H1 (cell line): ENCODE data around the gene ZNF462. TPM values are rescaled to one million over a fixed set of nuclear protein-coding genes. Genes with fewer than 3 reads are reported as not detected.

Source experiments
- CTCF ChIA-PET: fragments of 300-600 bp; sonication (Branson Sonifier 250); formaldehyde crosslinking; loops from one replicate; lab custom pipeline; 2021; ENCODE audit not compliant: partially characterized antibody; lab: Charles Lee
- POLR2A ChIA-PET: fragments of 300-600 bp; sonication (Branson Sonifier 250); formaldehyde crosslinking; loops from one replicate; lab custom pipeline; 2021; ENCODE audit warnings: inconsistent platforms; ENCODE audit not compliant: partially characterized antibody; lab: Charles Lee
- DNase-seq, 2 experiments: peaks; one replicate each; pipeline versions ENCODE4 v3.0.0 to v3.0.0-alpha.2; 2010 to 2022; ENCODE audit warnings: low spot score in 2 of 2, low read depth in 1 of 2, mixed read lengths in 1 of 2
- FAIRE-seq: peaks from 2 replicates; lab custom pipeline; 2011; peaks lifted over from hg19 to GRCh38; lab: Jason Lieb, UNC
- H2AFZ ChIP-seq: 2 replicates; pipeline ENCODE4 v1.8.1; 2012; ENCODE audit warnings: low read length, inconsistent platforms
- H2AK5ac ChIP-seq: 2 replicates; pipeline ENCODE4 v1.6.1; 2013; ENCODE audit warnings: low read depth, low read length
- H2BK120ac ChIP-seq: replicated peaks from 2 replicates; pipeline ENCODE3; 2013; ENCODE audit warnings: low read depth, low read length, inconsistent platforms
- H2BK12ac ChIP-seq: 2 replicates; pipeline ENCODE4 v1.6.1; 2013; ENCODE audit warnings: low read depth, low read length
- H2BK15ac ChIP-seq: 2 replicates; pipeline ENCODE4 v1.6.1; 2013; ENCODE audit warnings: low read length
- H2BK20ac ChIP-seq: 2 replicates; pipeline ENCODE4 v1.6.1; 2013; ENCODE audit warnings: low read length
- H2BK5ac ChIP-seq: 2 replicates; pipeline ENCODE4 v1.6.1; 2013; ENCODE audit warnings: low read depth, low read length
- H3K14ac ChIP-seq: 2 replicates; pipeline ENCODE4 v1.6.1; 2013; ENCODE audit warnings: inconsistent platforms; ENCODE audit not compliant: insufficient read length
- H3K18ac ChIP-seq: 2 replicates; pipeline ENCODE4 v1.6.1; 2013; ENCODE audit warnings: low read length; ENCODE audit errors: extremely low read depth
- H3K23ac ChIP-seq: 2 replicates; pipeline ENCODE4 v1.6.1; 2013; ENCODE audit warnings: inconsistent platforms; ENCODE audit not compliant: insufficient read length
- H3K23me2 ChIP-seq: 2 replicates; pipeline ENCODE4 v1.6.1; 2013; ENCODE audit warnings: low read depth, low read length
- H3K27ac ChIP-seq: 2 replicates; pipeline ENCODE4 v1.6.1; 2011; ENCODE audit warnings: low read depth, low read length, inconsistent platforms
- H3K27me3 ChIP-seq, 4 experiments: replicated peaks in 1 of 4; 1 replicate in 1 of 4; 2 replicates in 3 of 4; pipeline versions ENCODE4 v1.6.1 to v1.8.1; 2011 to 2013; ENCODE audit warnings: low read length in 3 of 4, mild to moderate bottlenecking in 3 of 4, inconsistent platforms in 2 of 4, mixed read lengths in 2 of 4, moderate library complexity in 1 of 4; ENCODE audit not compliant: control insufficient read depth in 3 of 4, insufficient read depth in 3 of 4; ENCODE audit errors: extremely low read depth in 1 of 4
- H3K36me3 ChIP-seq, 4 experiments: 2 replicates each; pipeline versions ENCODE4 v1.6.1 to v1.8.1; 2011 to 2013; ENCODE audit warnings: mild to moderate bottlenecking in 4 of 4, low read length in 3 of 4, moderate library complexity in 2 of 4, control low read depth in 1 of 4, inconsistent platforms in 1 of 4; ENCODE audit not compliant: insufficient read depth in 4 of 4, control insufficient read depth in 2 of 4
- H3K4ac ChIP-seq: replicated peaks from 2 replicates; pipeline ENCODE3; 2013; ENCODE audit warnings: low read length, low read depth, mixed read lengths, inconsistent platforms; ENCODE audit not compliant: insufficient read length
- H3K4me1 ChIP-seq, 4 experiments: replicated peaks in 1 of 4; 1 replicate in 1 of 4; 2 replicates in 3 of 4; pipeline versions ENCODE4 v1.6.1 to v1.8.1; 2011 to 2013; ENCODE audit warnings: low read length in 3 of 4, inconsistent platforms in 2 of 4, mixed read lengths in 1 of 4; ENCODE audit not compliant: insufficient read depth in 4 of 4, control insufficient read depth in 3 of 4
- H3K4me2 ChIP-seq, 2 experiments: 2 replicates each; pipeline versions ENCODE4 v1.6.1 to v1.8.1; 2011 to 2013; ENCODE audit warnings: low read depth in 2 of 2, low read length in 2 of 2, control low read depth in 1 of 2, inconsistent platforms in 1 of 2, mild to moderate bottlenecking in 1 of 2; ENCODE audit not compliant: insufficient read depth in 1 of 2
- H3K4me3 ChIP-seq, 4 experiments: fragments of 200-600, 300-600 bp in 1 of 4; sonication (generic), shearing (Covaris generic), sonication (Bioruptor Twin) in 1 of 4; 2 replicates each; pipeline versions ENCODE4 v1.5.1 to v1.8.1; 2011 to 2016; ENCODE audit warnings: low read length in 4 of 4, low read depth in 3 of 4, control low read depth in 2 of 4, inconsistent platforms in 2 of 4, mild to moderate bottlenecking in 2 of 4, mixed read lengths in 1 of 4, moderate library complexity in 1 of 4; ENCODE audit not compliant: insufficient read depth in 2 of 4; ENCODE audit errors: extremely low read depth in 1 of 4
- H3K56ac ChIP-seq: replicated peaks from 2 replicates; pipeline ENCODE3; 2013; ENCODE audit warnings: low read depth, mild to moderate bottlenecking, mixed read lengths, low read length, inconsistent platforms; ENCODE audit not compliant: insufficient read length
- H3K79me1 ChIP-seq: 2 replicates; pipeline ENCODE4 v1.6.1; 2013; ENCODE audit warnings: low read depth, low read length, control low read depth
- H3K79me2 ChIP-seq, 2 experiments: 2 replicates each; pipeline versions ENCODE4 v1.6.1 to v1.8.1; 2012 to 2013; ENCODE audit warnings: low read length in 2 of 2, mild to moderate bottlenecking in 2 of 2, inconsistent platforms in 1 of 2; ENCODE audit not compliant: insufficient read depth in 2 of 2, control insufficient read depth in 1 of 2
- H3K9ac ChIP-seq, 4 experiments: replicated peaks in 1 of 4; 1 replicate in 1 of 4; 2 replicates in 3 of 4; pipeline versions ENCODE4 v1.6.1 to v1.8.1; 2011 to 2013; ENCODE audit warnings: low read depth in 3 of 4, low read length in 3 of 4, control low read depth in 2 of 4, mild to moderate bottlenecking in 2 of 4, moderate library complexity in 2 of 4, inconsistent platforms in 1 of 4; ENCODE audit errors: extremely low read depth in 1 of 4
- H3K9me3 ChIP-seq, 2 experiments: 2 replicates each; pipeline versions ENCODE4 v1.6.1 to v1.8.1; 2012 to 2013; ENCODE audit warnings: mild to moderate bottlenecking in 2 of 2, moderate library complexity in 2 of 2, control low read depth in 1 of 2, inconsistent platforms in 1 of 2, low read depth in 1 of 2, low read length in 1 of 2, mixed read lengths in 1 of 2; ENCODE audit not compliant: insufficient read depth in 2 of 2
- H4K20me1 ChIP-seq, 2 experiments: replicated peaks in 1 of 2; 2 replicates each; pipeline versions ENCODE3 to v1.8.1; 2011 to 2013; ENCODE audit warnings: inconsistent platforms in 2 of 2, low read length in 2 of 2, mild to moderate bottlenecking in 1 of 2; ENCODE audit not compliant: insufficient read depth in 2 of 2, control insufficient read depth in 1 of 2
- H4K5ac ChIP-seq: 2 replicates; pipeline ENCODE4 v1.6.1; 2013; ENCODE audit warnings: low read length, low read depth, mixed read lengths, inconsistent platforms; ENCODE audit not compliant: insufficient read length
- H4K8ac ChIP-seq: 2 replicates; pipeline ENCODE4 v1.8.0; 2013; ENCODE audit warnings: mild to moderate bottlenecking, moderate library complexity, low read length, inconsistent platforms; ENCODE audit not compliant: insufficient read depth; ENCODE audit errors: extremely low read depth
- H4K91ac ChIP-seq: replicated peaks from 2 replicates; pipeline ENCODE3; 2013; ENCODE audit warnings: low read length, mixed read lengths, inconsistent platforms; ENCODE audit not compliant: insufficient read length
- RXRA ChIP-seq: IDR thresholded peaks from 2 replicates; pipeline ENCODE4 v1.6.1; 2011; ENCODE audit warnings: low read depth, mild to moderate bottlenecking, low read length, moderate library complexity; ENCODE audit not compliant: insufficient read depth
- ZNF274 ChIP-seq: IDR thresholded peaks from 2 replicates; pipeline ENCODE4 v1.7.0; 2012; ENCODE audit warnings: low read length, borderline replicate concordance; ENCODE audit errors: extremely low read depth
- WGBS, 2 experiments: shearing (Covaris generic) in 1 of 2; methylation state at CpG; one replicate each; pipeline versions ENCODE4 v1.1.6 to v1.1.7; 2013 to 2015; ENCODE audit warnings: low lambda C conversion rate in 2 of 2, mixed read lengths in 2 of 2, inconsistent platforms in 1 of 2, low coverage in 1 of 2, missing lambda C conversion rate in 1 of 2; ENCODE audit not compliant: insufficient replicate concordance in 2 of 2, insufficient coverage in 1 of 2, insufficient read length in 1 of 2; ENCODE audit errors: extremely low coverage in 1 of 2, missing lambda C conversion rate in 1 of 2; 5-methylcytosine and 5-hydroxymethylcytosine counted together
- polyA plus RNA-seq, 7 experiments: library from polyadenylated mRNA; depleted of rRNA in 3 of 7; stranded (reverse) in 5 of 7; unstranded in 2 of 7; fragments of >200 nt in 5 of 7; fragments of 200-250 nt in 2 of 7; gene quantifications; 1 replicate in 5 of 7; 2 replicates in 1 of 7; 4 replicates in 1 of 7; pipeline versions ENCODE4 v1.2.1 to v1.2.3, GENCODE V29; 2011 to 2013; ENCODE audit warnings: missing spikeins in 2 of 7, mixed read lengths in 2 of 7
- total RNA-seq: library from RNA; stranded (reverse); fragmentation: NEBNext Ultra II Directional; extraction: Animal tissue kit (Norgen Biotek cat#: 25700); gene quantifications from 2 replicates; pipeline ENCODE4 v1.2.1, GENCODE V29; 2021

ZNF462 gene
- total and polyA plus RNA-seq, 2 of the 8 experiments (the other 6 are each of a cell fraction or from before 2014, with no cell fraction given), result 30.0 to 163 TPM

DNA sequence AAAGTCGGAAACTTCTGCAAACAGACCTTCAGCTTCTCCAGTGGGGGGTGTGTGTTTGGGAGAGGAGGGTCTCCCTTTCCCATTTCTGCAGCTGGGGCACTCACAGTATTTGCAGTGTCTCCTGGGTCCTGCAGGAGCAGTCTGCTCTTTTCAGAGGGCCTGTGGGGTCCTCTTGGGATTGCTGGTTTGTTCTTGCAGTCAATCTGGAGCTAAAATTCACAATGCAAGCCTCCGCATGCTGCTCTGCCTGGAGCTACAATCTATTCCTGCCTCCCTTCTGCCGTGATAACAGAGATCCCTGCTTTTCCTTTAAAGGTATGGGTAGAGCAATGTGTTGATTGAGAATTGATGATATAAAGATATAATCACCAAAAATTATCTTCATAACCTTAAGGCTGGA, 43.2 kb downstream of the ZNF462 start:
- no peak for FAIRE-seq
- Histone ChIP-seq H3K4me1 (no peaks in the 10 kb centered on the region), H3K4ac (no peak overlapping the region), H3K27ac (no peak overlapping the region), H4K5ac (no peak overlapping the region), H4K8ac (no peak overlapping the region), H3K23me2 (no peaks in the 10 kb centered on the region), H2BK20ac (no peak overlapping the region), H3K4me3 (no peak overlapping the region), H4K91ac (no peak overlapping the region), H3K9me3 (peaks cover 3 to 6% of the 10 kb centered on the region in 2 experiments; a peak in 1 of 4 replicates), H3K79me2 (peaks cover 14 to 99% of the 10 kb centered on the region in 2 experiments; a peak in 3 of 4 replicates), H2BK12ac (no peak overlapping the region), H2BK120ac (no peak overlapping the region), H3K23ac (no peak overlapping the region), H3K36me3 (peaks cover 0 to 7% (median 1%) of the 10 kb centered on the region in 4 experiments; a peak in 3 of 8 replicates), H3K4me2 (no peak overlapping the region), H2BK15ac (no peak overlapping the region), H3K14ac (no peak overlapping the region), H3K79me1 (no peaks in the 10 kb centered on the region; the same call in 1 of the 2 replicates), H2AFZ (no peak overlapping the region), H4K20me1 (no peaks in the 10 kb centered on the region), H3K9ac (no peak overlapping the region), H3K56ac (no peak overlapping the region), H3K27me3 (no peaks in the 10 kb centered on the region), H3K18ac (no peak overlapping the region), H2AK5ac (no peak overlapping the region), H2BK5ac (no peak overlapping the region)
- WGBS, 2 experiments, result 86% methylated on average over 3 of the region's 3 CpGs; no CpG with 5 or more reads in 1 of the 2 experiments
- DNase-seq, result no peak
- CTCF ChIA-PET, result interaction anchor here (1.1 to 1.7 kb wide), 2 partner anchors 11 to 25 kb away, joined by 3 to 10 read pairs; no protein-coding TSS in a partner anchor
- TF ChIP-seq ZNF274 (no peak), RXRA (no peak)
- POLR2A ChIA-PET, result interaction anchor here (0.8 kb wide), 1 partner anchor 28 kb away, joined by 3 read pairs; no protein-coding TSS in a partner anchor
